Effector CD8-positive, alpha-beta T cell (primary cell): Measurements from ENCODE around the gene ICE2.

Experiments
- DNase-seq: peaks from one replicate; lab custom pipeline; 2025; lab: John Stamatoyannopoulos, UW

ICE2 gene

GRCh38 chr15:60496853-60497252 lies 17.9 kb upstream of the ICE2 start:
- DNase-seq: no peak

- DNase-seq: no peak
These were observed 15.2 kb upstream of the ICE2 start for GRCh38 chr15:60494108-60494507.

GRCh38 chr15:60493166-60493565 lies 14.2 kb upstream of the ICE2 start:
- no peak for DNase-seq

- no peak for DNase-seq
These were observed 7.8 kb upstream of the ICE2 start for GRCh38 chr15:60486742-60487141.

- no peak for DNase-seq
These were observed 6.6 kb upstream of the ICE2 start for GRCh38 chr15:60485365-60486055.

- DNase-seq: no peak
These were observed 4.1 kb upstream of the ICE2 start for GRCh38 chr15:60483042-60483441.

- DNase-seq: no peak
These were observed 1.9 kb upstream of the ICE2 start for GRCh38 chr15:60480888-60481287.

GRCh38 chr15:60480149-60480548 lies 1.2 kb upstream of the ICE2 start:
- DNase-seq: no peak

GRCh38 chr15:60479361-60480110 lies 594 bp upstream of the ICE2 start:
- DNase-seq: no peak

GRCh38 chr15:60477916-60478565 lies 901 bp downstream of the ICE2 start:
- DNase-seq: no peak

- DNase-seq: no peak
These were observed 1.8 kb downstream of the ICE2 start for GRCh38 chr15:60477164-60477563.

GRCh38 chr15:60476713-60477112 lies 2.2 kb downstream of the ICE2 start:
- DNase-seq: no peak

- no peak for DNase-seq
These were observed 5.8 kb downstream of the ICE2 start for GRCh38 chr15:60473135-60473534.

- no peak for DNase-seq
These were observed 7.6 kb downstream of the ICE2 start for GRCh38 chr15:60471314-60471713.

- DNase-seq: no peak
These were observed 8.9 kb downstream of the ICE2 start for GRCh38 chr15:60469893-60470641.

- no peak for DNase-seq
These were observed 13.9 kb downstream of the ICE2 start for GRCh38 chr15:60464836-60465630.

GRCh38 chr15:60462027-60462426 lies 16.9 kb downstream of the ICE2 start:
- no peak for DNase-seq

GRCh38 chr15:60460931-60461330 lies 18.0 kb downstream of the ICE2 start:
- DNase-seq: no peak

GRCh38 chr15:60458721-60459120 lies 20.2 kb downstream of the ICE2 start:
- no peak for DNase-seq

- DNase-seq: no peak
These were observed 21.0 kb downstream of the ICE2 start for GRCh38 chr15:60457985-60458384.

- DNase-seq: no peak
These were observed 24.1 kb downstream of the ICE2 start for GRCh38 chr15:60454824-60455223.
